Measurements from ENCODE around the gene MAP3K7. TPM values are rescaled to one million over a fixed set of nuclear protein-coding genes. Genes with fewer than 3 reads are reported as not detected.

The MAP3K7 gene
- total RNA-seq, 2 experiments from 2014 or later, result 22.5 to 24.6 TPM

DNA sequence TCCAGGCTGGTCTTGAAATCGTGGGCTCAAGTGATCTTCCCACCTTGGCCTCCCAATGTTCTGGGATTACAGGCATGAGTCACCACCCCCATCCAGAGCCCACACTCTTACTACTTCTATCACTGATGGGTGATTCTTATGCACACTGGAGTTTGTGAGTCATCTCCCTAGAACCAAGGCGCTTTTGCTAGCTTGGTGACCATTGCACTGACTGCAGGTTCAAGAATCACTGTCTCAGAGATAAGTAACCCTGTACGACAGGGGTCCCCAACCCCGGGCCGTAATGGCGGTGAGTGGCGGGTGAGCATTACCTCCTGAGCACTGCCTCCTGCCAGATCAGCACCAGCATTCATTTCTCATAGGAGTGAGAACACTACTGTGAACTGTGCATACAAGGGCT is 118.8 kb downstream of the MAP3K7 start:
- Mint-ChIP-seq H3K27ac (peak overlapping the region; percentile 92), H3K4me1 (peaks cover 82% of the 10 kb centered on the region), H3K27me3 (no peaks in the 10 kb centered on the region), H3K9me3 (no peaks in the 10 kb centered on the region), H3K36me3 (peaks cover 5% of the 10 kb centered on the region), H3K4me3 (no peak overlapping the region)
- peak; percentile 56 for DNase-seq

GRCh38 chr6:90467546-90467945 is 119.3 kb downstream of the MAP3K7 start:
- Mint-ChIP-seq H3K27me3 (no peaks in the 10 kb centered on the region), H3K4me3 (no peak overlapping the region), H3K36me3 (peaks cover 5% of the 10 kb centered on the region), H3K27ac (peak overlapping the region; percentile 92), H3K9me3 (no peaks in the 10 kb centered on the region), H3K4me1 (peaks cover 81% of the 10 kb centered on the region)
- no peak for DNase-seq

DNA sequence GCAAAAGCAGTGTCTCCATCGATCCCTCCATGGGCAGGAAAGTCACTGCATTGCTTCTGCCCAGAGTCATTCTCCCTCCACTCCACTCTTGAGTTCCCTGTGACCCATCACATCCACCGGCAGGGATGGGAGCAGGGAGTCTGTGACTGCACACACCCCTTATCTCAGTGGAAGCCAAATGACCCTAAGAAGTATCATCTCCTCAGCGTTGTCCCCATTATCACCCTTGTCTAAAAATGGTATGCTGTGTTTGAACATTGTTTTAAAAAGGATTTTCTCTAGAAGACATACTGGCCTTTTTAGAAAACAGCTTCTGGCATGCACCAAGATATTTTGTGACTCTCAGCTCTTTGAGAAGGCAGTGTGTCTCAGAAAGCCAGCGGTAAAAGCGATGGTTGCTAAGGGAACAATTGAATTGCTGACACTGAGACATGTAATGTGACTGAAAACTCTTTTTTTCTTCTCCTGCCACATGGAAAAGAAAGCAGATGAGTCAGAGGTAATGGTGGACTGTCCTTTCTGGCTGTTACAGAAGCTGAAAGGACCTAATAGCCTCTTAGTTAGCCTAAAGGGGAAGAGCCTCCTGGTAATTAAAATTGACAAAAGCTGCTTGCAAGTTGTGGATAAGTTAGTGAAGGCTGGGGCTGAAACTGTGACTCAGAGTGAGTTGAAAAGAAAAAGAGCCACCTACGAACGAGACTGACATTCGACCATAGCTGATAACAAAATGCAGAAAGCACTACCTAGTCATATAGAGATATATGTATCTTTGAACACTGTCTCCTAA is 120.5 kb downstream of the MAP3K7 start:
- Mint-ChIP-seq H3K4me3 (peak overlapping the region; percentile 8), H3K27me3 (no peaks in the 10 kb centered on the region), H3K27ac (peak overlapping the region; percentile 92), H3K36me3 (peaks cover 5% of the 10 kb centered on the region), H3K4me1 (peaks cover 76% of the 10 kb centered on the region), H3K9me3 (no peaks in the 10 kb centered on the region)
- DNase-seq, result peak; percentile 57

DNA sequence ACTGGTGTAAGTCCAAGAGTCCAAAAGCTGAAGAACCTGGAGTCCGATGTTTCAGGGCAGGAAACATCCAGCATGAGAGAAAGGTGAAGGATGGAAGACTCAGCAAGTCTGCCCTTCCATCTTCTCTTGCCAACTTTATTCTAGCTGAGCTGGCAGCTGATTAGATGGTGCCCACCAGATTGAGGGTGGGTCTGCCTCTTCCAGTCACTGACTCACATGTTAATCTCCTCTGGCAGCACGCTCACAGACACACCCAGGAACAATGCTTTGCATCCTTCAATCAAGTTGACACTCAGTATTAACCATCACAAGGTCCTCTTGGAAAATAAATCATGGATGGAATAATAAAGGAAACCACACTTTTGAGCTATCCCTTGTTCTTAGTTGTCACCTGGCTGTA is 121.2 kb downstream of the MAP3K7 start:
- H3K4me1 Mint-ChIP-seq, result peaks cover 77% of the 10 kb centered on the region

DNA sequence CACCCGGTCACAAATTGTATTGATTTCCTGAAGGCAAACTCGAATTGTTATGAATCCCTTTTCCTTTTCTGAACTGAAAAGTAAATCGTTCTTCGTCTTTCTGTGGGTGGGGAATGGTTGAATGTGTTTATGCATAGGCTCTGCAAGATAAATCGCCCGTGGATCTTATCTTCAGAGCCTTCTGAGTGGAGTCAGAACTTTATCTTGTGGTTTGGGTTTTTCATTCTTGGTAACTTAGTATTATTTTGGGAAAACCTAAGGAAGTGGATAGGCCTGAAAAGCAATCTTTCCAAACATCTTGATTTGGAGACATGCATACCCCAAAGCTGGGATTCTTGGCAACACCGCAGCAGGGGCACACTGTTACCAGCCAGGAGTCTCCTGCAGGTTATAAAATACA is 122.4 kb downstream of the MAP3K7 start:
- Mint-ChIP-seq H3K9me3 (peaks cover 8% of the 10 kb centered on the region), H3K4me3 (no peak overlapping the region), H3K27ac (peak overlapping the region; percentile 92), H3K36me3 (peaks cover 15% of the 10 kb centered on the region), H3K4me1 (peaks cover 78% of the 10 kb centered on the region), H3K27me3 (no peaks in the 10 kb centered on the region)
- DNase-seq, result no peak

More for the DNA sequence above, 121.2 kb downstream of the MAP3K7 start:
- Mint-ChIP-seq H3K4me3 (no peak overlapping the region), H3K27me3 (no peaks in the 10 kb centered on the region), H3K36me3 (peaks cover 6% of the 10 kb centered on the region), H3K9me3 (peaks cover under 1% of the 10 kb centered on the region), H3K27ac (peak overlapping the region; percentile 92)
- DNase-seq, result no peak

- Mint-ChIP-seq H3K36me3 (peaks cover 15% of the 10 kb centered on the region), H3K4me3 (peak overlapping the region; percentile 62), H3K27ac (peak overlapping the region; percentile 92), H3K27me3 (no peaks in the 10 kb centered on the region), H3K9me3 (peaks cover 8% of the 10 kb centered on the region), H3K4me1 (peaks cover 82% of the 10 kb centered on the region)
- DNase-seq, result no peak
Measured at GRCh38 chr6:90463874-90464273, 123.0 kb downstream of the MAP3K7 start.
